ENCODE measurements around the gene ZFC3H1. TPM values are rescaled to one million over a fixed set of nuclear protein-coding genes. Genes with fewer than 3 reads are reported as not detected.

The ZFC3H1 gene
- total and polyA plus RNA-seq, 2 of the 13 experiments (the other 11 are each of a cell fraction or from before 2014, with no cell fraction given): 17.1 to 38.3 TPM

DNA sequence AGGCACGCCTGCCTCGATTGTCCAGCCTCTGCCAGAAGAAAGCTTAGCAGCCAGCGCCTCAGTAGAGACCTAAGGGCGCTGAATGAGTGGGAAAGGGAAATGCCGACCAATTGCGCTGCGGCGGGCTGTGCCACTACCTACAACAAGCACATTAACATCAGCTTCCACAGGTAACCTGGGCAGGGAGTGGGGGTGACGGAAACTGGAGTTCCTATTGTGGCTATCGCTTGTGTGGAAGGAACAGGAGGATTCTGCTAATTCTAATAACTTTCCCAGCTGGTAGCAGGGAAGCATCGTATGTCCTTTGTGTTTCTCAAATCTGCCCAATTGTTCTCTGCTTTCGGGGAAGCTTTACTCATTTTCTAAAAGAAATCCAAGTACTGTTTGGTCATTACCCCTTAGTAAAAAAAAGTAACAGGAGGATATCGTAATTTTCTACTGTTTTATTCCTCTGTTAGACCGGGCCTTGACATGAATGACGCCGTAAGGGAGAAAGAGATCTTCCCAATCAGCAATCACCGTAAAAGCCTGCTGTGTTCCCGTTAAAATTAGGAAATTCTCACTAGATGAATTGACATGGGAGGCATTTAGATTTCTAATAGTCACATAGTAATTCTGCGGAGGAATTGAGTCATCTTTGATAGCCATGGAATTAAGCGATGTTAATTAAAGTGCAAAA is 902 bp upstream of the ZFC3H1 start (continued):
- TF ChIP-seq, protein P1, sequence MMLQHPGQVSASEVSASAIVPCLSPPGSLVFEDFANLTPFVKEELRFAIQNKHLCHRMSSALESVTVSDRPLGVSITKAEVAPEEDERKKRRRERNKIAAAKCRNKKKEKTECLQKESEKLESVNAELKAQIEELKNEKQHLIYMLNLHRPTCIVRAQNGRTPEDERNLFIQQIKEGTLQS (CRISPR knock-in tag; IDR thresholded peaks at IDR 0.05): no peak
- no peak for TF ChIP-seq NFKB2 (CRISPR knock-in tag; IDR thresholded peaks at IDR 0.05; ENCODE audit: borderline replicate concordance)
- TF ChIP-seq ZNF75D (CRISPR knock-in tag; IDR thresholded peaks at IDR 0.05; ENCODE audit: borderline replicate concordance): no peak
- TF ChIP-seq ZNF780A (CRISPR knock-in tag; IDR thresholded peaks at IDR 0.05): no peak
- TF ChIP-seq, protein P2, sequence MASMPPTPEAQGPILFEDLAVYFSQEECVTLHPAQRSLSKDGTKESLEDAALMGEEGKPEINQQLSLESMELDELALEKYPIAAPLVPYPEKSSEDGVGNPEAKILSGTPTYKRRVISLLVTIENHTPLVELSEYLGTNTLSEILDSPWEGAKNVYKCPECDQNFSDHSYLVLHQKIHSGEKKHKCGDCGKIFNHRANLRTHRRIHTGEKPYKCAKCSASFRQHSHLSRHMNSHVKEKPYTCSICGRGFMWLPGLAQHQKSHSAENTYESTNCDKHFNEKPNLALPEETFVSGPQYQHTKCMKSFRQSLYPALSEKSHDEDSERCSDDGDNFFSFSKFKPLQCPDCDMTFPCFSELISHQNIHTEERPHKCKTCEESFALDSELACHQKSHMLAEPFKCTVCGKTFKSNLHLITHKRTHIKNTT (CRISPR knock-in tag; IDR thresholded peaks at IDR 0.05): no peak
- no peak for TF ChIP-seq EEA1 (CRISPR knock-in tag; IDR thresholded peaks at IDR 0.05; ENCODE audit: borderline replicate concordance)
- TF ChIP-seq NR1H2 (CRISPR knock-in tag; IDR thresholded peaks at IDR 0.05; ENCODE audit: borderline replicate concordance, low read depth): no peak
- no peak for TF ChIP-seq ZNF44 (CRISPR knock-in tag; IDR thresholded peaks at IDR 0.05)
- TF ChIP-seq ZNF430 (CRISPR knock-in tag; IDR thresholded peaks at IDR 0.05): no peak
- TF ChIP-seq, protein P3, sequence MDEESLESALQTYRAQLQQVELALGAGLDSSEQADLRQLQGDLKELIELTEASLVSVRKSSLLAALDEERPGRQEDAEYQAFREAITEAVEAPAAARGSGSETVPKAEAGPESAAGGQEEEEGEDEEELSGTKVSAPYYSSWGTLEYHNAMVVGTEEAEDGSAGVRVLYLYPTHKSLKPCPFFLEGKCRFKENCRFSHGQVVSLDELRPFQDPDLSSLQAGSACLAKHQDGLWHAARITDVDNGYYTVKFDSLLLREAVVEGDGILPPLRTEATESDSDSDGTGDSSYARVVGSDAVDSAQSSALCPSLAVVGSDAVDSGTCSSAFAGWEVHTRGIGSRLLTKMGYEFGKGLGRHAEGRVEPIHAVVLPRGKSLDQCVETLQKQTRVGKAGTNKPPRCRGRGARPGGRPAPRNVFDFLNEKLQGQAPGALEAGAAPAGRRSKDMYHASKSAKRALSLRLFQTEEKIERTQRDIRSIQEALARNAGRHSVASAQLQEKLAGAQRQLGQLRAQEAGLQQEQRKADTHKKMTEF (CRISPR knock-in tag; IDR thresholded peaks at IDR 0.05): peak; percentile 10; the same call in 1 of the 2 replicates
- no peak for TF ChIP-seq ZNF124 (CRISPR knock-in tag; IDR thresholded peaks at IDR 0.05)
- TF ChIP-seq PHF8 (CRISPR knock-in tag; IDR thresholded peaks at IDR 0.05): no peak
- TF ChIP-seq, protein P4, sequence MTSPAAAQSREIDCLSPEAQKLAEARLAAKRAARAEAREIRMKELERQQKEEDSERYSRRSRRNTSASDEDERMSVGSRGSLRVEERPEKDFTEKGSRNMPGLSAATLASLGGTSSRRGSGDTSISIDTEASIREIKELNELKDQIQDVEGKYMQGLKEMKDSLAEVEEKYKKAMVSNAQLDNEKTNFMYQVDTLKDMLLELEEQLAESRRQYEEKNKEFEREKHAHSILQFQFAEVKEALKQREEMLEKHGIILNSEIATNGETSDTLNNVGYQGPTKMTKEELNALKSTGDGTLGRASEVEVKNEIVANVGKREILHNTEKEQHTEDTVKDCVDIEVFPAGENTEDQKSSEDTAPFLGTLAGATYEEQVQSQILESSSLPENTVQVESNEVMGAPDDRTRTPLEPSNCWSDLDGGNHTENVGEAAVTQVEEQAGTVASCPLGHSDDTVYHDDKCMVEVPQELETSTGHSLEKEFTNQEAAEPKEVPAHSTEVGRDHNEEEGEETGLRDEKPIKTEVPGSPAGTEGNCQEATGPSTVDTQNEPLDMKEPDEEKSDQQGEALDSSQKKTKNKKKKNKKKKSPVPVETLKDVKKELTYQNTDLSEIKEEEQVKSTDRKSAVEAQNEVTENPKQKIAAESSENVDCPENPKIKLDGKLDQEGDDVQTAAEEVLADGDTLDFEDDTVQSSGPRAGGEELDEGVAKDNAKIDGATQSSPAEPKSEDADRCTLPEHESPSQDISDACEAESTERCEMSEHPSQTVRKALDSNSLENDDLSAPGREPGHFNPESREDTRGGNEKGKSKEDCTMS (CRISPR knock-in tag; conservative IDR thresholded peaks at IDR 0.05): no peak
- TF ChIP-seq, protein P5, sequence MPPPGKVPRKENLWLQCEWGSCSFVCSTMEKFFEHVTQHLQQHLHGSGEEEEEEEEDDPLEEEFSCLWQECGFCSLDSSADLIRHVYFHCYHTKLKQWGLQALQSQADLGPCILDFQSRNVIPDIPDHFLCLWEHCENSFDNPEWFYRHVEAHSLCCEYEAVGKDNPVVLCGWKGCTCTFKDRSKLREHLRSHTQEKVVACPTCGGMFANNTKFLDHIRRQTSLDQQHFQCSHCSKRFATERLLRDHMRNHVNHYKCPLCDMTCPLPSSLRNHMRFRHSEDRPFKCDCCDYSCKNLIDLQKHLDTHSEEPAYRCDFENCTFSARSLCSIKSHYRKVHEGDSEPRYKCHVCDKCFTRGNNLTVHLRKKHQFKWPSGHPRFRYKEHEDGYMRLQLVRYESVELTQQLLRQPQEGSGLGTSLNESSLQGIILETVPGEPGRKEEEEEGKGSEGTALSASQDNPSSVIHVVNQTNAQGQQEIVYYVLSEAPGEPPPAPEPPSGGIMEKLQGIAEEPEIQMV (CRISPR knock-in tag; IDR thresholded peaks at IDR 0.05; ENCODE audit: low read depth): no peak
- no peak for TF ChIP-seq NCOA1 (CRISPR knock-in tag; IDR thresholded peaks at IDR 0.05)
- no peak for TF ChIP-seq ZNF782 (CRISPR knock-in tag; IDR thresholded peaks at IDR 0.05; ENCODE audit: borderline replicate concordance)
- no peak for TF ChIP-seq NFRKB (IDR thresholded peaks at IDR 0.05)
- TF ChIP-seq POLR2A (IDR thresholded peaks at IDR 0.05; ENCODE audit: insufficient read depth in 1 of 2, low read depth in 2 of 2, low read length in 2 of 2): no peak
- TF ChIP-seq, protein P6, sequence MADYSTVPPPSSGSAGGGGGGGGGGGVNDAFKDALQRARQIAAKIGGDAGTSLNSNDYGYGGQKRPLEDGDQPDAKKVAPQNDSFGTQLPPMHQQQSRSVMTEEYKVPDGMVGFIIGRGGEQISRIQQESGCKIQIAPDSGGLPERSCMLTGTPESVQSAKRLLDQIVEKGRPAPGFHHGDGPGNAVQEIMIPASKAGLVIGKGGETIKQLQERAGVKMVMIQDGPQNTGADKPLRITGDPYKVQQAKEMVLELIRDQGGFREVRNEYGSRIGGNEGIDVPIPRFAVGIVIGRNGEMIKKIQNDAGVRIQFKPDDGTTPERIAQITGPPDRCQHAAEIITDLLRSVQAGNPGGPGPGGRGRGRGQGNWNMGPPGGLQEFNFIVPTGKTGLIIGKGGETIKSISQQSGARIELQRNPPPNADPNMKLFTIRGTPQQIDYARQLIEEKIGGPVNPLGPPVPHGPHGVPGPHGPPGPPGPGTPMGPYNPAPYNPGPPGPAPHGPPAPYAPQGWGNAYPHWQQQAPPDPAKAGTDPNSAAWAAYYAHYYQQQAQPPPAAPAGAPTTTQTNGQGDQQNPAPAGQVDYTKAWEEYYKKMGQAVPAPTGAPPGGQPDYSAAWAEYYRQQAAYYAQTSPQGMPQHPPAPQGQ (CRISPR knock-in tag; IDR thresholded peaks at IDR 0.05; ENCODE audit: borderline replicate concordance): no peak
- TF ChIP-seq ISL2 (CRISPR knock-in tag; IDR thresholded peaks at IDR 0.05): no peak
- no peak for TF ChIP-seq REPIN1 (CRISPR knock-in tag; IDR thresholded peaks at IDR 0.05; ENCODE audit: borderline replicate concordance, low read depth)
- no peak for TF ChIP-seq GPN1 (CRISPR knock-in tag; IDR thresholded peaks at IDR 0.05; ENCODE audit: borderline replicate concordance)

Measured in HepG2 (cell line).